Smooth muscle cell (in vitro differentiated cells): ENCODE data around the gene NAGA. TPM values are rescaled to one million over a fixed set of nuclear protein-coding genes. Genes with fewer than 3 reads are reported as not detected.
"Not testable (repeated sequence)": the region's sequence is repeated elsewhere in the genome, so short reads cannot be mapped to it uniquely, and the experiment has no call there.

Experiments used
- DNase-seq: peaks from one replicate; lab custom pipeline; 2025; ENCODE audit not compliant: unreplicated experiment; lab: John Stamatoyannopoulos, UW
- H2AFZ ChIP-seq: fragments of 200-600 bp; sonication (generic); 2 replicates; pipeline ENCODE4 v1.6.0; 2016; ENCODE audit warnings: antibody characterized with exemption, low read depth, mild to moderate bottlenecking
- H3F3A ChIP-seq: fragments of 200-600 bp; sonication (generic); 2 replicates; pipeline ENCODE4 v1.6.0; 2017; ENCODE audit warnings: antibody characterized with exemption, low read depth
- H3K27ac ChIP-seq: fragments of 200-600 bp; sonication (generic); 2 replicates; pipeline ENCODE4 v1.5.1; 2016; ENCODE audit warnings: low read depth, mild to moderate bottlenecking
- H3K27me3 ChIP-seq: fragments of 200-600 bp; sonication (generic); 2 replicates; pipeline ENCODE4 v1.6.1; 2016; ENCODE audit warnings: low read depth, mild to moderate bottlenecking
- H3K36me3 ChIP-seq: fragments of 200-600 bp; sonication (generic); 2 replicates; pipeline ENCODE4 v1.5.1; 2016; ENCODE audit warnings: low read depth
- H3K4me1 ChIP-seq: fragments of 200-600 bp; sonication (generic); 2 replicates; pipeline ENCODE4 v1.5.1; 2016; ENCODE audit warnings: low read depth
- H3K4me2 ChIP-seq: fragments of 200-600 bp; sonication (generic); 2 replicates; pipeline ENCODE4 v1.6.0; 2016; ENCODE audit warnings: mild to moderate bottlenecking
- H3K4me3 ChIP-seq: fragments of 200-600 bp; sonication (generic); 2 replicates; pipeline ENCODE4 v1.5.1; 2016; ENCODE audit warnings: mild to moderate bottlenecking
- H3K79me2 ChIP-seq: fragments of 200-600 bp; sonication (generic); 2 replicates; pipeline ENCODE4 v1.6.0; 2016; ENCODE audit warnings: low read depth, mild to moderate bottlenecking
- H3K9ac ChIP-seq: fragments of 200-600 bp; sonication (generic); 2 replicates; pipeline ENCODE4 v1.6.0; 2016; ENCODE audit warnings: low read depth
- H3K9me3 ChIP-seq: fragments of 200-600 bp; sonication (generic); replicated peaks from 2 replicates; pipeline ENCODE4 v1.5.1; 2016; ENCODE audit warnings: low read depth
- H4K20me1 ChIP-seq: fragments of 200-600 bp; sonication (generic); 2 replicates; pipeline ENCODE4 v1.6.0; 2016; ENCODE audit warnings: low read depth
- CTCF ChIP-seq: fragments of 200-600 bp; sonication (generic); IDR thresholded peaks from 2 replicates; pipeline ENCODE4 v1.5.1; 2017; ENCODE audit warnings: borderline replicate concordance, mild to moderate bottlenecking, antibody characterized with exemption; ENCODE audit not compliant: insufficient read depth, poor library complexity, severe bottlenecking
- WGBS: methylation state at CpG from one replicate; pipeline ENCODE4 v1.1.7; 2016; ENCODE audit warnings: low lambda C conversion rate; 5-methylcytosine and 5-hydroxymethylcytosine counted together
- polyA plus RNA-seq: library from polyadenylated mRNA; unstranded; fragments of >200 nt; fragmentation: Nextera tagmentation; extraction: Ambion mirVana; gene quantifications from 2 replicates; pipeline ENCODE4 v1.2.1, GENCODE V29; 2016
- total RNA-seq: library from RNA; depleted of rRNA; stranded (reverse); fragments of >200 nt; gene quantifications from 2 replicates; pipeline ENCODE4 v1.2.3, GENCODE V29; 2014

NAGA gene
- total and polyA plus RNA-seq, 2 experiments from 2014 or later: 35.0 to 36.1 TPM

GRCh38 chr22:42111798-42112197, 41.2 kb upstream of the NAGA start:
- no peak overlapping the region for H2AFZ ChIP-seq
- WGBS: 52% methylated on average over 4 of the region's 4 CpGs
- no peak overlapping the region for H3K4me3 ChIP-seq
- H3K4me2 ChIP-seq: no peak overlapping the region
- DNase-seq: no peak
- H3K79me2 ChIP-seq: no peaks in the 10 kb centered on the region
- H3F3A ChIP-seq: no peaks in the 10 kb centered on the region
- no peaks in the 10 kb centered on the region for H3K27me3 ChIP-seq
- H3K36me3 ChIP-seq: no peaks in the 10 kb centered on the region
- peaks cover 8% of the 10 kb centered on the region for H3K4me1 ChIP-seq
- no peak overlapping the region for H3K9ac ChIP-seq
- no peak for TF ChIP-seq CTCF
- peaks cover 7% of the 10 kb centered on the region for H4K20me1 ChIP-seq
- no peaks in the 10 kb centered on the region for H3K9me3 ChIP-seq
- H3K27ac ChIP-seq: no peak overlapping the region

- WGBS: 68% methylated on average over 18 of the region's 18 CpGs
- no peak overlapping the region for H3K4me3 ChIP-seq
- H3K9ac ChIP-seq: no peak overlapping the region
- H3K4me2 ChIP-seq: no peak overlapping the region
- no peak for TF ChIP-seq CTCF
- H3K79me2 ChIP-seq: no peaks in the 10 kb centered on the region
- no peak overlapping the region for H2AFZ ChIP-seq
- DNase-seq: no peak
- no peaks in the 10 kb centered on the region for H3K36me3 ChIP-seq
- H3K27ac ChIP-seq: no peak overlapping the region
- H3K27me3 ChIP-seq: no peaks in the 10 kb centered on the region
- H3K4me1 ChIP-seq: peaks cover 8% of the 10 kb centered on the region
- peaks cover under 1% of the 10 kb centered on the region for H3K9me3 ChIP-seq
- no peaks in the 10 kb centered on the region for H3F3A ChIP-seq
- H4K20me1 ChIP-seq: peaks cover 7% of the 10 kb centered on the region
Observed at GRCh38 chr22:42108848-42109247, 38.2 kb upstream of the NAGA start.

GRCh38 chr22:42104332-42104860, 33.8 kb upstream of the NAGA start:
- not testable (repeated sequence) for H3K79me2 ChIP-seq, H3K4me1 ChIP-seq, H4K20me1 ChIP-seq, H3F3A ChIP-seq, H3K27me3 ChIP-seq, DNase-seq, H3K27ac ChIP-seq, H3K4me3 ChIP-seq, H3K4me2 ChIP-seq, H3K36me3 ChIP-seq, H3K9ac ChIP-seq, H2AFZ ChIP-seq
- H3K9me3 ChIP-seq: peaks cover 15% of the 10 kb centered on the region
- WGBS: 84% methylated on average over 6 of the region's 6 CpGs

- no peaks in the 10 kb centered on the region for H3K79me2 ChIP-seq
- DNase-seq: no peak
- no peaks in the 10 kb centered on the region for H3K27me3 ChIP-seq
- TF ChIP-seq CTCF: no peak
- H2AFZ ChIP-seq: no peak overlapping the region
- no peaks in the 10 kb centered on the region for H3K36me3 ChIP-seq
- WGBS: 95% methylated on average over 3 of the region's 3 CpGs
- no peaks in the 10 kb centered on the region for H3F3A ChIP-seq
- H4K20me1 ChIP-seq: no peaks in the 10 kb centered on the region
- no peak overlapping the region for H3K4me3 ChIP-seq
- H3K27ac ChIP-seq: no peak overlapping the region
- H3K4me1 ChIP-seq: no peaks in the 10 kb centered on the region
- no peak overlapping the region for H3K4me2 ChIP-seq
- no peak overlapping the region for H3K9ac ChIP-seq
- peaks cover 15% of the 10 kb centered on the region for H3K9me3 ChIP-seq
Observed at GRCh38 chr22:42101199-42101598, 30.6 kb upstream of the NAGA start.
